Endothelial cell of umbilical vein (primary cell): ENCODE data around the gene STBD1. TPM values are rescaled to one million over a fixed set of nuclear protein-coding genes. Genes with fewer than 3 reads are reported as not detected.

Experiments
- BruUV-seq: library from RNA; stranded (reverse); fragments of 400-500 nt; replicated peaks from 2 replicates; lab custom pipeline; 2021; lab: Mats Ljungman, UMichigan
- CTCF ChIA-PET: fragments of 300-600, 350-600 bp; sonication (Branson Sonifier 250); formaldehyde crosslinking; loops from one replicate; lab custom pipeline; 2021; ENCODE audit warnings: antibody characterized with exemption, inconsistent platforms; lab: Charles Lee
- POLR2A ChIA-PET: fragments of 300-600, 350-600 bp; sonication (Branson Sonifier 250); formaldehyde crosslinking; loops from one replicate; lab custom pipeline; 2021; ENCODE audit warnings: antibody characterized with exemption, inconsistent platforms; lab: Charles Lee
- DNase-seq: peaks from one replicate; pipeline ENCODE4 v3.0.0-alpha.2; 2011; ENCODE audit warnings: low read depth, low spot score
- FAIRE-seq: peaks from 2 replicates; lab custom pipeline; 2011; peaks lifted over from hg19 to GRCh38; lab: Jason Lieb, UNC
- H2AFZ ChIP-seq: 2 replicates; pipeline ENCODE4 v1.6.0; 2012; ENCODE audit warnings: low read depth, low read length, control low read depth, inconsistent platforms
- H3K27ac ChIP-seq: 2 replicates; pipeline ENCODE4 v1.5.1; 2011; ENCODE audit warnings: low read depth, mild to moderate bottlenecking, control low read depth, low read length, moderate library complexity; ENCODE audit not compliant: insufficient read depth
- H3K27me3 ChIP-seq, 2 experiments: 2 replicates each; pipeline versions ENCODE4 v1.6.0 to v1.6.1; 2011; ENCODE audit warnings: low read length in 2 of 2, mixed read lengths in 1 of 2; ENCODE audit not compliant: control insufficient read depth in 2 of 2, insufficient read depth in 2 of 2
- H3K36me3 ChIP-seq, 2 experiments: 2 replicates in 1 of 2; 3 replicates in 1 of 2; pipeline ENCODE4 v1.5.1; 2011; ENCODE audit warnings: low read length in 2 of 2, mild to moderate bottlenecking in 1 of 2, moderate library complexity in 1 of 2; ENCODE audit not compliant: control insufficient read depth in 2 of 2, insufficient read depth in 2 of 2; ENCODE audit errors: extremely low read depth in 1 of 2
- H3K4me1 ChIP-seq: 3 replicates; pipeline ENCODE4 v1.5.1; 2011; ENCODE audit warnings: mild to moderate bottlenecking, low read length; ENCODE audit not compliant: control insufficient read depth, insufficient read depth; ENCODE audit errors: extremely low read depth
- H3K4me2 ChIP-seq: 2 replicates; pipeline ENCODE4 v1.6.1; 2011; ENCODE audit warnings: low read length, control low read depth, mixed read lengths; ENCODE audit not compliant: insufficient read depth
- H3K4me3 ChIP-seq, 3 experiments: fragments of 200-600 bp in 1 of 3; sonication (generic), shearing (Covaris generic) in 1 of 3; replicated peaks in 1 of 3; 2 replicates each; pipeline ENCODE4 v1.5.1; 2011 to 2016; ENCODE audit warnings: control low read depth in 3 of 3, low read length in 3 of 3, mild to moderate bottlenecking in 2 of 3, inconsistent platforms in 1 of 3, low read depth in 1 of 3, moderate library complexity in 1 of 3; ENCODE audit not compliant: insufficient read depth in 1 of 3
- H3K79me2 ChIP-seq: 2 replicates; pipeline ENCODE4 v1.6.0; 2012; ENCODE audit warnings: low read length, inconsistent platforms; ENCODE audit not compliant: control insufficient read depth, insufficient read depth
- H3K9ac ChIP-seq: replicated peaks from 2 replicates; pipeline ENCODE3; 2011; ENCODE audit warnings: low read length, control low read depth; ENCODE audit not compliant: insufficient read depth; ENCODE audit errors: extremely low read depth
- H3K9me1 ChIP-seq: replicated peaks from 3 replicates; pipeline ENCODE4 v1.6.0; 2011; ENCODE audit warnings: mild to moderate bottlenecking, low read length; ENCODE audit not compliant: control insufficient read depth, insufficient read depth; ENCODE audit errors: extremely low read depth
- H3K9me3 ChIP-seq: replicated peaks from 2 replicates; pipeline ENCODE4 v1.5.1; 2012; ENCODE audit warnings: low read length, inconsistent platforms; ENCODE audit not compliant: control insufficient read depth, insufficient read depth
- H4K20me1 ChIP-seq: replicated peaks from 2 replicates; pipeline ENCODE3; 2011; ENCODE audit warnings: mild to moderate bottlenecking, low read length; ENCODE audit not compliant: control insufficient read depth, insufficient read depth; ENCODE audit errors: extremely low read depth
- CTCF ChIP-seq, 2 donors: IDR thresholded peaks; 1 replicate in 1 of 2; 2 replicates in 1 of 2; pipeline ENCODE4 v1.5.1; 2011; ENCODE audit warnings: low read length in 2 of 2, mild to moderate bottlenecking in 2 of 2, moderate library complexity in 2 of 2, control low read depth in 1 of 2, inconsistent platforms in 1 of 2, low read depth in 1 of 2; ENCODE audit not compliant: insufficient read depth in 1 of 2; ENCODE audit errors: extremely low read depth in 1 of 2
- EZH2 ChIP-seq: IDR thresholded peaks from 2 replicates; pipeline ENCODE4 v1.6.1; 2012; ENCODE audit warnings: borderline replicate concordance, low read depth, mild to moderate bottlenecking, moderate library complexity, low read length, inconsistent platforms; ENCODE audit not compliant: severe bottlenecking
- FOS ChIP-seq: IDR thresholded peaks from 2 replicates; pipeline ENCODE4 v1.6.1; 2011; ENCODE audit warnings: mild to moderate bottlenecking, low read length, moderate library complexity, borderline replicate concordance; ENCODE audit not compliant: insufficient read depth
- GATA2 ChIP-seq: IDR thresholded peaks from 2 replicates; pipeline ENCODE4 v1.7.0; 2011; ENCODE audit warnings: low read depth, mild to moderate bottlenecking, moderate library complexity, mixed read lengths, low read length; ENCODE audit not compliant: insufficient read length, insufficient read depth
- JUN ChIP-seq: IDR thresholded peaks from 2 replicates; pipeline ENCODE4 v1.6.1; 2011; ENCODE audit warnings: borderline replicate concordance, low read depth; ENCODE audit not compliant: insufficient read length, insufficient read depth
- MYC ChIP-seq: IDR thresholded peaks from one replicate; pipeline ENCODE4 v1.6.1; 2011; ENCODE audit warnings: mild to moderate bottlenecking, low read depth, low read length
- POLR2A ChIP-seq: IDR thresholded peaks from 2 replicates; pipeline ENCODE4 v1.6.1; 2012; ENCODE audit warnings: low read depth, mild to moderate bottlenecking, control low read depth, low read length
- POLR2AphosphoS5 ChIP-seq: IDR thresholded peaks from 2 replicates; pipeline ENCODE4 v1.6.1; 2012; ENCODE audit warnings: low read depth, mild to moderate bottlenecking, control low read depth, low read length, moderate library complexity; ENCODE audit not compliant: insufficient read depth
- dilution Hi-C: fragments of 300-500 bp; cut with MboI; formaldehyde crosslinking; loops from one replicate; pipeline ENCODE4 v1.15.0; 2019; ENCODE audit warnings: low sequenced_read_pairs; ENCODE audit not compliant: extremely low pct_ligation_motif_present
- intact Hi-C: fragments of 100-400 bp; cut with micrococcal nuclease; formaldehyde crosslinking; loops from one replicate; pipeline ENCODE4 v1.10.0; 2022
- polyA plus RNA-seq, 4 experiments: library from polyadenylated mRNA; depleted of rRNA in 3 of 4; stranded (reverse) in 3 of 4; unstranded in 1 of 4; fragments of >200 nt; gene quantifications; 2 replicates each; pipeline versions ENCODE4 v1.2.1 to v1.2.3, GENCODE V29; 2011 to 2012; ENCODE audit warnings: missing spikeins in 1 of 4
- total RNA-seq: library from RNA; stranded (reverse); gene quantifications from 2 replicates; pipeline ENCODE4 v1.2.3, GENCODE V29; 2021

Gene STBD1
- total and polyA plus RNA-seq, 2 donors (not counting 3 experiments of a cell fraction or from before 2014, with no cell fraction given), result 0.18 to 0.29 TPM

GRCh38 chr4:76309939-76310550 lies 3.5 kb downstream of the STBD1 start:
- intact Hi-C loops (no loop called here), dilution Hi-C loops (no loop called here)
- no TSS peak for BruUV-seq
- Histone ChIP-seq H3K9me1 (no peaks in the 10 kb centered on the region), H3K27me3 (no peaks in the 10 kb centered on the region), H3K36me3 (no peaks in the 10 kb centered on the region), H3K79me2 (no peaks in the 10 kb centered on the region), H3K4me2 (no peak overlapping the region), H2AFZ (no peak overlapping the region), H3K9ac (no peak overlapping the region), H4K20me1 (no peaks in the 10 kb centered on the region), H3K27ac (no peak overlapping the region), H3K4me3 (no peak overlapping the region), H3K4me1 (peaks cover 6% of the 10 kb centered on the region), H3K9me3 (no peaks in the 10 kb centered on the region)
- DNase-seq (no peak), FAIRE-seq (no peak)
- no peak for TF ChIP-seq POLR2A
- no peak for TF ChIP-seq EZH2
- TF ChIP-seq GATA2, result no peak
- TF ChIP-seq POLR2AphosphoS5, result no peak
- no peak for TF ChIP-seq JUN
- TF ChIP-seq CTCF (IDR thresholded peaks at IDR 0.05; ENCODE audit: extremely low read depth in 1 of 2, insufficient read depth in 1 of 2, low read depth in 1 of 2, low read length in 2 of 2), result no peak
- no peak for TF ChIP-seq FOS
- TF ChIP-seq MYC, result no peak
- ChIA-PET CTCF (interaction anchor here (4.6 kb wide), 1 partner anchor 130 kb away, joined by 34 read pairs; no protein-coding TSS in a partner anchor), POLR2A (no interaction called here)
